OCI-LY1 (cell line): Measurements from ENCODE around the gene TANC1.

Experiments used
- H2AFZ ChIP-seq: fragments of 200-600 bp; sonication (generic), shearing (Covaris generic); 2 replicates; pipeline ENCODE4 v1.6.0; 2014; ENCODE audit warnings: antibody characterized with exemption, mild to moderate bottlenecking, low read length
- H3F3A ChIP-seq: fragments of 200-600 bp; sonication (generic), shearing (Covaris generic); 2 replicates; pipeline ENCODE4 v1.6.0; 2014; ENCODE audit warnings: mild to moderate bottlenecking, antibody characterized with exemption, low read length, moderate library complexity; ENCODE audit not compliant: insufficient read depth
- H3K27ac ChIP-seq: fragments of 200-600 bp; sonication (generic); 2 replicates; pipeline ENCODE4 v1.5.1; 2014; ENCODE audit warnings: low read length, mixed run types, mild to moderate bottlenecking, low read depth; ENCODE audit not compliant: poor library complexity, severe bottlenecking
- H3K27me3 ChIP-seq: fragments of 200-600 bp; sonication (generic); 2 replicates; pipeline ENCODE4 v1.6.0; 2014; ENCODE audit warnings: antibody characterized with exemption, mild to moderate bottlenecking, low read length, moderate library complexity; ENCODE audit not compliant: insufficient read depth
- H3K36me3 ChIP-seq: fragments of 200-600 bp; sonication (generic); 2 replicates; pipeline ENCODE4 v1.6.1; 2014; ENCODE audit warnings: mild to moderate bottlenecking, antibody characterized with exemption, low read length, moderate library complexity, mixed read lengths; ENCODE audit not compliant: insufficient read depth
- H3K4me1 ChIP-seq: fragments of 200-600 bp; sonication (generic); 2 replicates; pipeline ENCODE4 v1.5.1; 2014; ENCODE audit warnings: mild to moderate bottlenecking, low read length, moderate library complexity; ENCODE audit not compliant: insufficient read depth, severe bottlenecking
- H3K4me2 ChIP-seq: fragments of 200-600 bp; sonication (generic), shearing (Covaris generic); 2 replicates; pipeline ENCODE4 v1.6.1; 2014; ENCODE audit warnings: low read length
- H3K4me3 ChIP-seq: fragments of 200-600 bp; sonication (generic); 2 replicates; pipeline ENCODE4 v1.5.1; 2014; ENCODE audit warnings: low read length, low read depth, mild to moderate bottlenecking, mixed read lengths; ENCODE audit not compliant: poor library complexity, severe bottlenecking
- H3K79me2 ChIP-seq: fragments of 200-600 bp; shearing (Covaris generic); 2 replicates; pipeline ENCODE4 v1.6.1; 2016; ENCODE audit warnings: mixed run types, low read length, mixed read lengths; ENCODE audit not compliant: insufficient read depth
- H3K9ac ChIP-seq: fragments of 200-600 bp; sonication (generic), shearing (Covaris generic); 2 replicates; pipeline ENCODE4 v1.6.1; 2014; ENCODE audit warnings: mild to moderate bottlenecking, low read length, mixed read lengths
- H3K9me2 ChIP-seq: fragments of 200-600 bp; sonication (generic), shearing (Covaris generic); 2 replicates; pipeline ENCODE4 v1.6.1; 2014; ENCODE audit warnings: low read depth, mild to moderate bottlenecking, low read length, mixed read lengths
- H3K9me3 ChIP-seq: fragments of 200-600 bp; shearing (Covaris generic); 2 replicates; pipeline ENCODE4 v1.6.1; 2014; ENCODE audit warnings: low read length, mixed read lengths
- H4K20me1 ChIP-seq: fragments of 200-600 bp; sonication (generic), shearing (Covaris generic); 2 replicates; pipeline ENCODE4 v1.6.0; 2016; ENCODE audit warnings: mild to moderate bottlenecking, low read length; ENCODE audit not compliant: insufficient read depth
- EZH2 ChIP-seq: fragments of 200-600 bp; sonication (generic), shearing (Covaris generic); IDR thresholded peaks from 2 replicates; pipeline ENCODE4 v1.8.0; 2017; ENCODE audit warnings: borderline replicate concordance, mixed run types, mild to moderate bottlenecking, antibody characterized with exemption, low read length, moderate library complexity, mixed read lengths
- TF ChIP-seq, protein P1 (sequence below): fragments of 200-600 bp; sonication (generic), shearing (Covaris generic); IDR thresholded peaks from 2 replicates; pipeline ENCODE4 v1.5.1; 2017; ENCODE audit warnings: mild to moderate bottlenecking, antibody characterized with exemption, low read length, moderate library complexity, mixed read lengths

TANC1 gene

DNA sequence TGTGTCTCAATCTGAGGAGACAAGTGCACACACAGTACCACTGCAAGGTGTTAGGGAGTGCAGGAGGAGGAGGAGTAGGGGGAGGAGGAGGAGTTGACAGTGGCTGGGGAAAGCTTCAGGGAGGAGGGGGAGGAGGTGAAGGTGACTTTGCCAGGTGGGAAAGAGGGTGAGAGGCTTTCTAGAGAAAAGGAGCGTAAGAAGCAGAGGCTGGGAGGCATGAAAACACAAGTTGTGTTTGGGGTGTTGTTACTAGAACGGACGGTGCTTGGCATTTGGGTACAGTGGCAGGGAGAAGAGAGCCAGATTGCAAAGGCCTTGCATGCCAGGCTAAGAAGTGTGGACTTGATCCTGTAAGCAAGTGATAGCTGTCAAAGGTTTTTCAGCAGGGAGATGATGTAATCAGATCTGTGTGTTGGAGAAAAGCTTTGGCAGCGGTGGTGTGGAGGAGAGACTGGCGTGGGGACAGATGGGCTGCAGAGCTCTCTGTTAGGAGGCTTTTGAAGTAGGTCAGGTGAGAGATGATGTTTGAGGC, 16.2 kb downstream of the TANC1 start:
- no peak for TF ChIP-seq EZH2
- TF ChIP-seq, protein P1, sequence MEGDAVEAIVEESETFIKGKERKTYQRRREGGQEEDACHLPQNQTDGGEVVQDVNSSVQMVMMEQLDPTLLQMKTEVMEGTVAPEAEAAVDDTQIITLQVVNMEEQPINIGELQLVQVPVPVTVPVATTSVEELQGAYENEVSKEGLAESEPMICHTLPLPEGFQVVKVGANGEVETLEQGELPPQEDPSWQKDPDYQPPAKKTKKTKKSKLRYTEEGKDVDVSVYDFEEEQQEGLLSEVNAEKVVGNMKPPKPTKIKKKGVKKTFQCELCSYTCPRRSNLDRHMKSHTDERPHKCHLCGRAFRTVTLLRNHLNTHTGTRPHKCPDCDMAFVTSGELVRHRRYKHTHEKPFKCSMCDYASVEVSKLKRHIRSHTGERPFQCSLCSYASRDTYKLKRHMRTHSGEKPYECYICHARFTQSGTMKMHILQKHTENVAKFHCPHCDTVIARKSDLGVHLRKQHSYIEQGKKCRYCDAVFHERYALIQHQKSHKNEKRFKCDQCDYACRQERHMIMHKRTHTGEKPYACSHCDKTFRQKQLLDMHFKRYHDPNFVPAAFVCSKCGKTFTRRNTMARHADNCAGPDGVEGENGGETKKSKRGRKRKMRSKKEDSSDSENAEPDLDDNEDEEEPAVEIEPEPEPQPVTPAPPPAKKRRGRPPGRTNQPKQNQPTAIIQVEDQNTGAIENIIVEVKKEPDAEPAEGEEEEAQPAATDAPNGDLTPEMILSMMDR = no peak
- H3K9me3 ChIP-seq = no peaks in the 10 kb centered on the region
- H3K9me2 ChIP-seq = no peaks in the 10 kb centered on the region
- H3F3A ChIP-seq = no peaks in the 10 kb centered on the region
- H3K4me1 ChIP-seq = no peaks in the 10 kb centered on the region
- no peak overlapping the region for H3K4me3 ChIP-seq
- H2AFZ ChIP-seq = no peak overlapping the region
- no peaks in the 10 kb centered on the region for H3K36me3 ChIP-seq
- H3K27me3 ChIP-seq = no peaks in the 10 kb centered on the region; the same call in 1 of the 2 replicates
- no peak overlapping the region for H3K9ac ChIP-seq
- no peak overlapping the region for H3K27ac ChIP-seq
- no peaks in the 10 kb centered on the region for H4K20me1 ChIP-seq
- no peak overlapping the region for H3K4me2 ChIP-seq
- H3K79me2 ChIP-seq = no peaks in the 10 kb centered on the region

DNA sequence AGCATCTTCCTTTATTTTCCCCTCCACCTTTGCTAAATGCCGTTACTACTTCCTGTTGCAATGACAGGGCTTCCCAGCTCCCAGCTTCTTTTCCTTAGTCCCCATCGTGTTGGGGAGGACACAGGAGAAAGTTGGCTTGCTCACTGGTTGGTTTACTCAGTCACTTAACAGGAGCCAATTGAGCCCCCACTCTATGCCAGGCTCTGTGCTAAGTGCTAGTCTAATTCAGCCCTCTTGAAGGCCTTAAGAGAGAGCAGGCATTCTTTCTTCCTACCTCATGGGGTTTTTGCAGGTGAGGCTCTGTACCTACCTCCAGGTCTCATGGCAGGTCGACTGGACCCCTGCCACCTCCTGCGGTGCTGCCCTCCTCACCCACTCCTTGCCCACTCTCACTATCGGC, 20.1 kb downstream of the TANC1 start:
- Histone ChIP-seq H3K79me2 (no peaks in the 10 kb centered on the region), H2AFZ (no peak overlapping the region), H3K4me2 (no peak overlapping the region)

DNA sequence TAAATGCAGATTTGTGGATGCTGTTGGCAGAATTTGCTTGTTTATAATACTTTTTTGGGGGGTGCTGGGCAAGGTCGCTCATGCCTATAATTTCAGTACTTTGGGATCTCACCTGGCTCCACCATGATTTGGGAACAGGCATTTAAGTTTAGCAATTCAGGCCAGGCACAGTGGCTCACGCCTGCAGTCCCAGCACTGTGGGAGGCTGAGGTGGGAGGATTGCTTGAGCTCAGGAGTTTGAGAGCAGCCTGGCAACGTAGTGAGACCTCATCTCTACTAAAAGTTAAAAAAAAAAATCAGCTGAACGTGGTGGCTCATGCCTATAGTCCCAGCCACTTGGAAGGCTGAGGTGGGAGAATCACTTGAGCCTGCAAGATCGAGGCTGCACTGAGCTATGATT, 20.7 kb downstream of the TANC1 start:
- H4K20me1 ChIP-seq = no peaks in the 10 kb centered on the region
- H3K4me2 ChIP-seq = no peak overlapping the region
- no peak overlapping the region for H3K27ac ChIP-seq
- H2AFZ ChIP-seq = no peak overlapping the region
- TF ChIP-seq EZH2 = no peak
- TF ChIP-seq, protein P1 = no peak
- H3K9me3 ChIP-seq = no peaks in the 10 kb centered on the region
- no peaks in the 10 kb centered on the region for H3K79me2 ChIP-seq
- H3K4me1 ChIP-seq = no peaks in the 10 kb centered on the region
- no peaks in the 10 kb centered on the region for H3K9me2 ChIP-seq
- H3K36me3 ChIP-seq = no peaks in the 10 kb centered on the region
- no peak overlapping the region for H3K4me3 ChIP-seq
- H3K27me3 ChIP-seq = no peaks in the 10 kb centered on the region; the same call in 1 of the 2 replicates
- no peak overlapping the region for H3K9ac ChIP-seq
- H3F3A ChIP-seq = no peaks in the 10 kb centered on the region

More for the DNA sequence above, 20.1 kb downstream of the TANC1 start:
- no peaks in the 10 kb centered on the region for H3K36me3 ChIP-seq
- H3K4me1 ChIP-seq = no peaks in the 10 kb centered on the region
- H3K9me3 ChIP-seq = no peaks in the 10 kb centered on the region
- H3K27ac ChIP-seq = no peak overlapping the region
- TF ChIP-seq EZH2 = no peak
- TF ChIP-seq, protein P1 = no peak
- no peaks in the 10 kb centered on the region; the same call in 1 of the 2 replicates for H3K27me3 ChIP-seq
- no peaks in the 10 kb centered on the region for H3F3A ChIP-seq
- no peaks in the 10 kb centered on the region for H3K9me2 ChIP-seq
- no peaks in the 10 kb centered on the region for H4K20me1 ChIP-seq
- no peak overlapping the region for H3K4me3 ChIP-seq
- no peak overlapping the region for H3K9ac ChIP-seq
